PC-9 (cell line): ENCODE results near the gene TRIO.

Experiments
- CTCF ChIP-seq: fragments of 200-600 bp; sonication (generic); conservative IDR thresholded peaks from 2 replicates; pipeline ENCODE4 v1.6.1; 2017; ENCODE audit warnings: mixed run types, antibody characterized with exemption, mild to moderate bottlenecking, moderate library complexity
- EZH2 ChIP-seq: fragments of 200-600 bp; sonication (generic); IDR thresholded peaks from 2 replicates; pipeline ENCODE4 v1.8.0; 2017; ENCODE audit warnings: antibody characterized with exemption, low read depth

DNA sequence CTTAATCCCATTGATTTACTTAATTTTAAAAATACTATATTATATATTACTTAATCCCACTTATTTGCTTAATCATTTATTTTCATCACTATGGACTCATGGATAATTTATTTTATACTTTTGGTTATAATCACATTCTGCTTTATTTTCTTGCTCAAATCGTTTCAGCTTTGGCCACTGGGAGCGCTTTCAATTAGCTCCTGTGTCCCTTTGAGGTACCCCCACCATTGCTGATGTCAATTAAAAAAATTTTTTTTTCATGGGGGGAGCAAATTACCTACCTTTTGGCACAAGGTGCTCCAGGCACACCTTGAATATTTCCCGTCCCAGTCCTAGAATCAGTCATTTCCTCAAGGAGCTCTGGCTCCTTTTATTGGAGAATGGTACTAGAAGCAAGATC, 1.4 kb upstream of the TRIO start:
- TF ChIP-seq CTCF, result no peak
- no peak for TF ChIP-seq EZH2
